SK-N-SH treated with all-trans-retinoic acid at 6 μM for 48 hours (cell line): ENCODE measurements around the gene PIN1.
"Not testable (repeated sequence)": the region's sequence is repeated elsewhere in the genome, so short reads cannot be mapped to it uniquely, and the experiment has no call there.

Source experiments
- ATAC-seq: fragments of 200-7000 bp; cut with Tn5 transposase; 3 replicates; pipeline ENCODE4 v1.9.1; 2020; ENCODE audit warnings: mild to moderate bottlenecking, moderate library complexity
- ARNTL ChIP-seq: fragments of 450-650 bp; formaldehyde crosslinking; IDR thresholded peaks from 2 replicates; pipeline ENCODE4 v1.5.0; 2020; ENCODE audit warnings: low read depth, mild to moderate bottlenecking, moderate library complexity, borderline replicate concordance
- BACH2 ChIP-seq: fragments of 250-450 bp; sonication (Bioruptor Pico); IDR thresholded peaks from 2 replicates; pipeline ENCODE4 v1.9.0; 2021; ENCODE audit warnings: mild to moderate bottlenecking, borderline replicate concordance
- CREB5 ChIP-seq: fragments of 250-450 bp; sonication (Bioruptor Pico); IDR thresholded peaks from 2 replicates; pipeline ENCODE4 v1.5.1; 2020; ENCODE audit warnings: low read depth, mild to moderate bottlenecking, moderate library complexity
- CSDC2 ChIP-seq: fragments of 250-450 bp; sonication (Bioruptor Pico); IDR thresholded peaks from 2 replicates; pipeline ENCODE4 v1.5.0; 2020; ENCODE audit warnings: mild to moderate bottlenecking, moderate library complexity
- CSRNP3 ChIP-seq: fragments of 250-450 bp; sonication (Bioruptor Pico); IDR thresholded peaks from 2 replicates; pipeline ENCODE4 v1.5.1; 2021; ENCODE audit warnings: mild to moderate bottlenecking, moderate library complexity
- ESRRG ChIP-seq: fragments of 250-450 bp; sonication (Bioruptor Pico); IDR thresholded peaks from 2 replicates; pipeline ENCODE4 v1.6.1; 2021; ENCODE audit warnings: mild to moderate bottlenecking
- GLIS3 ChIP-seq: fragments of 250-450 bp; sonication (Bioruptor Pico); IDR thresholded peaks from 2 replicates; pipeline ENCODE4 v1.5.0; 2020; ENCODE audit warnings: mild to moderate bottlenecking, moderate library complexity
- ISL1 ChIP-seq: fragments of 250-450 bp; sonication (Bioruptor Pico); IDR thresholded peaks from 2 replicates; pipeline ENCODE4 v2.1.2; 2022; ENCODE audit warnings: mild to moderate bottlenecking, moderate library complexity
- PATZ1 ChIP-seq: fragments of 250-450 bp; sonication (Bioruptor Pico); IDR thresholded peaks from 2 replicates; pipeline ENCODE4 v1.8.0; 2020; ENCODE audit warnings: mild to moderate bottlenecking, moderate library complexity, borderline replicate concordance
- POU6F1 ChIP-seq: fragments of 250-450 bp; sonication (Bioruptor Pico); IDR thresholded peaks from 2 replicates; pipeline ENCODE4 v1.8.0; 2021; ENCODE audit warnings: low read depth, mild to moderate bottlenecking, moderate library complexity, borderline replicate concordance
- RARB ChIP-seq: fragments of 250-450 bp; sonication (Bioruptor Pico); IDR thresholded peaks from 2 replicates; pipeline ENCODE4 v1.8.0; 2021; ENCODE audit warnings: mild to moderate bottlenecking, moderate library complexity
- SNAI2 ChIP-seq: fragments of 250-450 bp; sonication (Bioruptor Pico); IDR thresholded peaks from 2 replicates; pipeline ENCODE4 v1.5.0; 2020; ENCODE audit warnings: mild to moderate bottlenecking, moderate library complexity
- TOX ChIP-seq: fragments of 250-450 bp; sonication (Bioruptor Pico); IDR thresholded peaks from 2 replicates; pipeline ENCODE4 v1.8.0; 2021; ENCODE audit warnings: mild to moderate bottlenecking, moderate library complexity, borderline replicate concordance
- TSHZ2 ChIP-seq: fragments of 250-450 bp; sonication (Bioruptor Pico); IDR thresholded peaks from 2 replicates; pipeline ENCODE4 v1.5.0; 2020; ENCODE audit warnings: mild to moderate bottlenecking, moderate library complexity
- ZC3H10 ChIP-seq: fragments of 250-450 bp; sonication (Bioruptor Pico); IDR thresholded peaks from 2 replicates; pipeline ENCODE4 v1.5.1; 2021; ENCODE audit warnings: mild to moderate bottlenecking, moderate library complexity
- ZFP3 ChIP-seq: fragments of 250-450 bp; sonication (Bioruptor Pico); IDR thresholded peaks from 2 replicates; pipeline ENCODE4 v1.5.0; 2020; ENCODE audit warnings: mild to moderate bottlenecking, moderate library complexity
- ZNF565 ChIP-seq: fragments of 450-650 bp; formaldehyde crosslinking; conservative IDR thresholded peaks from 2 replicates; pipeline ENCODE4 v1.5.0; 2020; ENCODE audit warnings: low read depth, mild to moderate bottlenecking, moderate library complexity
- ZNF70 ChIP-seq: fragments of 450-650 bp; formaldehyde crosslinking; IDR thresholded peaks from 2 replicates; pipeline ENCODE4 v1.5.0; 2020; ENCODE audit warnings: mild to moderate bottlenecking, moderate library complexity
- ZNF8 ChIP-seq: fragments of 450-650 bp; formaldehyde crosslinking; IDR thresholded peaks from 2 replicates; pipeline ENCODE4 v1.5.0; 2020; ENCODE audit warnings: mild to moderate bottlenecking, moderate library complexity

The PIN1 gene

GRCh38 chr19:9786342-9786741 is 48.8 kb upstream of the PIN1 start (continued):
- TF ChIP-seq RARB (no peak), ZNF70 (CRISPR knock-in tag) (no peak), PATZ1 (no peak), CREB5 (CRISPR knock-in tag) (no peak), ZNF8 (CRISPR knock-in tag) (no peak), BACH2 (CRISPR knock-in tag) (no peak)

- no peak for ATAC-seq
- TF ChIP-seq CSDC2 (CRISPR knock-in tag) = no peak
- TF ChIP-seq, all 23 proteins: peak for 0
Observed at GRCh38 chr19:9786819-9787218, 48.3 kb upstream of the PIN1 start.

GRCh38 chr19:9788604-9789003 is 46.5 kb upstream of the PIN1 start:
- not testable (repeated sequence) for ATAC-seq

GRCh38 chr19:9789066-9789465 is 46.1 kb upstream of the PIN1 start:
- no peak for ATAC-seq

GRCh38 chr19:9789579-9789978 is 45.5 kb upstream of the PIN1 start:
- not testable (repeated sequence) for ATAC-seq

More at GRCh38 chr19:9789066-9789465, 46.1 kb upstream of the PIN1 start:
- TF ChIP-seq CSDC2 (CRISPR knock-in tag) (no peak), ZNF8 (CRISPR knock-in tag) (no peak), BACH2 (CRISPR knock-in tag) (no peak), TSHZ2 (CRISPR knock-in tag) (no peak), SNAI2 (CRISPR knock-in tag) (no peak), ARNTL (CRISPR knock-in tag) (no peak), ZC3H10 (CRISPR knock-in tag) (no peak), GLIS3 (CRISPR knock-in tag) (no peak), ESRRG (CRISPR knock-in tag) (no peak), TOX (CRISPR knock-in tag) (no peak), ZNF565 (no peak), CSRNP3 (no peak), ISL1 (CRISPR knock-in tag) (no peak), ZFP3 (CRISPR knock-in tag) (no peak), POU6F1 (CRISPR knock-in tag) (no peak), ZNF70 (CRISPR knock-in tag) (no peak)
- TF ChIP-seq, all 23 proteins: peak for 0

GRCh38 chr19:9791073-9791367 is 44.1 kb upstream of the PIN1 start:
- not testable (repeated sequence) for ATAC-seq
